Measurements from ENCODE around the gene PRKCH. TPM values are rescaled to one million over a fixed set of nuclear protein-coding genes. Genes with fewer than 3 reads are reported as not detected.

The PRKCH gene
- total and polyA plus RNA-seq, 2 donors (not counting 3 experiments of a cell fraction or from before 2014, with no cell fraction given) = 97.7 to 103 TPM

- BruUV-seq (replicated peaks) = no TSS peak
- POLR2A ChIA-PET = interaction anchor here (0.7 kb wide), 1 partner anchor 9 kb away, joined by 3 read pairs; no protein-coding TSS in a partner anchor
- no peaks in the 10 kb centered on the region for H3K9me3 ChIP-seq (replicated peaks; ENCODE audit: control insufficient read depth, insufficient read depth, low read length)
- peak; percentile 37 for FAIRE-seq
- no peaks in the 10 kb centered on the region for H3K27me3 ChIP-seq (ENCODE audit: control insufficient read depth in 2 of 2, insufficient read depth in 2 of 2, low read length in 2 of 2)
- H3K4me3 ChIP-seq (replicated peaks in 1 of 3; ENCODE audit: insufficient read depth in 1 of 3, low read depth in 1 of 3, low read length in 3 of 3) = no peak overlapping the region
- dilution Hi-C loops (cut with MboI; ENCODE audit: extremely low pct_ligation_motif_present, low sequenced_read_pairs) (no loop called here), intact Hi-C loops (cut with micrococcal nuclease) (no loop called here)
- CTCF ChIA-PET = interaction anchor here (0.7 to 1.0 kb wide), 4 partner anchors 15 to 107 kb away, joined by 3 to 4 read pairs (median 4); partner anchors contain the start of gene PRKCH
- peak overlapping the region; percentile 21 for H3K4me2 ChIP-seq (ENCODE audit: insufficient read depth, low read length)
- TF ChIP-seq, protein P1, sequence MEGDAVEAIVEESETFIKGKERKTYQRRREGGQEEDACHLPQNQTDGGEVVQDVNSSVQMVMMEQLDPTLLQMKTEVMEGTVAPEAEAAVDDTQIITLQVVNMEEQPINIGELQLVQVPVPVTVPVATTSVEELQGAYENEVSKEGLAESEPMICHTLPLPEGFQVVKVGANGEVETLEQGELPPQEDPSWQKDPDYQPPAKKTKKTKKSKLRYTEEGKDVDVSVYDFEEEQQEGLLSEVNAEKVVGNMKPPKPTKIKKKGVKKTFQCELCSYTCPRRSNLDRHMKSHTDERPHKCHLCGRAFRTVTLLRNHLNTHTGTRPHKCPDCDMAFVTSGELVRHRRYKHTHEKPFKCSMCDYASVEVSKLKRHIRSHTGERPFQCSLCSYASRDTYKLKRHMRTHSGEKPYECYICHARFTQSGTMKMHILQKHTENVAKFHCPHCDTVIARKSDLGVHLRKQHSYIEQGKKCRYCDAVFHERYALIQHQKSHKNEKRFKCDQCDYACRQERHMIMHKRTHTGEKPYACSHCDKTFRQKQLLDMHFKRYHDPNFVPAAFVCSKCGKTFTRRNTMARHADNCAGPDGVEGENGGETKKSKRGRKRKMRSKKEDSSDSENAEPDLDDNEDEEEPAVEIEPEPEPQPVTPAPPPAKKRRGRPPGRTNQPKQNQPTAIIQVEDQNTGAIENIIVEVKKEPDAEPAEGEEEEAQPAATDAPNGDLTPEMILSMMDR (IDR thresholded peaks at IDR 0.05; ENCODE audit: extremely low read depth in 1 of 2, insufficient read depth in 1 of 2, low read depth in 1 of 2, low read length in 2 of 2) = no peak
- TF ChIP-seq EZH2 (IDR thresholded peaks at IDR 0.05; ENCODE audit: borderline replicate concordance, low read depth, low read length, severe bottlenecking) (no peak), POLR2AphosphoS5 (IDR thresholded peaks at IDR 0.05; ENCODE audit: insufficient read depth, low read depth, low read length) (no peak)
- DNase-seq (ENCODE audit: low read depth, low spot score) = peak; percentile 60
- H3K79me2 ChIP-seq (ENCODE audit: control insufficient read depth, insufficient read depth, low read length) = peaks cover 53% of the 10 kb centered on the region
- H4K20me1 ChIP-seq (replicated peaks; ENCODE audit: control insufficient read depth, extremely low read depth, insufficient read depth, low read length) = no peaks in the 10 kb centered on the region
- H3K4me1 ChIP-seq (ENCODE audit: control insufficient read depth, extremely low read depth, insufficient read depth, low read length) = peaks cover 26% of the 10 kb centered on the region
- no peak overlapping the region for H3K9ac ChIP-seq (replicated peaks; ENCODE audit: extremely low read depth, insufficient read depth, low read length)
- H3K9me1 ChIP-seq (replicated peaks; ENCODE audit: control insufficient read depth, extremely low read depth, insufficient read depth, low read length) = no peaks in the 10 kb centered on the region
- H3K36me3 ChIP-seq (ENCODE audit: control insufficient read depth in 2 of 2, extremely low read depth in 1 of 2, insufficient read depth in 2 of 2, low read length in 2 of 2) = peaks cover 0 to 2% of the 10 kb centered on the region in 2 experiments
- H2AFZ ChIP-seq (ENCODE audit: low read depth, low read length) = no peak overlapping the region
- H3K27ac ChIP-seq (ENCODE audit: insufficient read depth, low read depth, low read length) = no peak overlapping the region
These were observed 82.0 kb downstream of the PRKCH start for GRCh38 chr14:61403411-61403810.

- no peak overlapping the region for H3K4me3 ChIP-seq (replicated peaks in 1 of 3; ENCODE audit: insufficient read depth in 1 of 3, low read depth in 1 of 3, low read length in 3 of 3)
- no peaks in the 10 kb centered on the region for H3K9me3 ChIP-seq (replicated peaks; ENCODE audit: control insufficient read depth, insufficient read depth, low read length)
- H3K4me2 ChIP-seq (ENCODE audit: insufficient read depth, low read length) = no peak overlapping the region
- CTCF ChIA-PET = no interaction called here
- H4K20me1 ChIP-seq (replicated peaks; ENCODE audit: control insufficient read depth, extremely low read depth, insufficient read depth, low read length) = no peaks in the 10 kb centered on the region
- no peak for TF ChIP-seq GATA2 (IDR thresholded peaks at IDR 0.05; ENCODE audit: insufficient read depth, insufficient read length, low read depth, low read length)
- peaks cover 0 to 2% of the 10 kb centered on the region in 2 experiments for H3K36me3 ChIP-seq (ENCODE audit: control insufficient read depth in 2 of 2, extremely low read depth in 1 of 2, insufficient read depth in 2 of 2, low read length in 2 of 2)
- BruUV-seq (replicated peaks) = no TSS peak
- FAIRE-seq = no peak
- H2AFZ ChIP-seq (ENCODE audit: low read depth, low read length) = no peak overlapping the region
- POLR2A ChIA-PET = no interaction called here
- H3K27ac ChIP-seq (ENCODE audit: insufficient read depth, low read depth, low read length) = no peak overlapping the region
- dilution Hi-C loops (cut with MboI; ENCODE audit: extremely low pct_ligation_motif_present, low sequenced_read_pairs) = no loop called here
- H3K27me3 ChIP-seq (ENCODE audit: control insufficient read depth in 2 of 2, insufficient read depth in 2 of 2, low read length in 2 of 2) = no peaks in the 10 kb centered on the region
- no peaks in the 10 kb centered on the region for H3K9me1 ChIP-seq (replicated peaks; ENCODE audit: control insufficient read depth, extremely low read depth, insufficient read depth, low read length)
- H3K79me2 ChIP-seq (ENCODE audit: control insufficient read depth, insufficient read depth, low read length) = peaks cover 64% of the 10 kb centered on the region
- intact Hi-C loops (cut with micrococcal nuclease) = no loop called here
- no peak for DNase-seq (ENCODE audit: low read depth, low spot score)
- no peak overlapping the region for H3K9ac ChIP-seq (replicated peaks; ENCODE audit: extremely low read depth, insufficient read depth, low read length)
- H3K4me1 ChIP-seq (ENCODE audit: control insufficient read depth, extremely low read depth, insufficient read depth, low read length) = peaks cover 30% of the 10 kb centered on the region
These were observed 83.3 kb downstream of the PRKCH start for GRCh38 chr14:61404637-61405036.
